GM21825 (cell line): Measurements from ENCODE around the gene ZNF280B.
"Not testable (repeated sequence)": the region's sequence is repeated elsewhere in the genome, so short reads cannot be mapped to it uniquely, and the experiment has no call there.

Experiments used
- ATAC-seq: cut with Tn5 transposase; IDR thresholded peaks from one replicate; pipeline ENCODE4 v1.9.1; 2021; ENCODE audit warnings: mild to moderate bottlenecking, moderate library complexity; ENCODE audit not compliant: unreplicated experiment

ZNF280B gene

DNA sequence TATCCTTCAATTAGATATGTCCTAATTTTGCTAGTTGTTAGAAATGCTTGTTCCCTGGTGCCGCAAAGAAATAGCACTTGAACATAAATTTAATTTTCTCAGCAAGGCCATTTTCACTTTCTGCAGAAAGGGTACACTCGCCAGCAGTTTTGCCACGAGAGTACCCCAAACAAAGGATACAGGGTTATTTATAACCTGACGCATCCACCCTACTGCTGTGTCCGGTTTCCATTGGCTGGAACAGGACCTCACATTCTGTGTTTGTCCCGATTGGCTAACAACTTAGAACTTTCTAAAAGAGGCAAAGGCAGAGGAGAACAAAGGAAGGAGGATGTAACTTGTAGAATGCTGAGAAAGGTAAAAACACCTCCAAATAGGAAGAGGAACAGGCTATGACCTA lies 1.4 kb upstream of the ZNF280B start:
- ATAC-seq = not testable (repeated sequence)

DNA sequence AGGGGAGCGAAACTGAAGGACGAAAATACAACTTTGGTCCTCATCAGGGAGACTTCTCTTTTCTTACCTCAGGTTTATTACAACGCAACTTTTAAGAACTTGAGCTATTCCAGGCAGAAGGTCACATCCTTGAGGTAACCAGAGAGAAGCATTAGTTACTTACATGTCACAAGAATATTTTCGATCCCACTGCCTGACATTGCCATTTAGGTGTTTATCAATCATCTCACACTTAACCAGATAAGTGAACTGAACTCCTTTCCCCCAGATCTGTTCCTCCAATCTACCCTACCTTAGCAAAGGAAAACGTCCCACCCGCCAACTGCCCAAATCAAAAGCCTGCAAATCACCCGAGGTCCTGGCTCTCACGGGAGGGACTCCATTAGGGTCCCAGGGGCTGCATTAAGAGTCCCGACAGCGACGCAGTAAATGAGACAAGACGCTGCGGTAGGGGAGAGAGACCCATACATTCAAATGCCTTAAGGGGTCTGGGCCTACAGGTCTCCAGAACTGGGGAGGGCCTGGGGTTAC lies 734 bp downstream of the ZNF280B start:
- ATAC-seq = no peak

DNA sequence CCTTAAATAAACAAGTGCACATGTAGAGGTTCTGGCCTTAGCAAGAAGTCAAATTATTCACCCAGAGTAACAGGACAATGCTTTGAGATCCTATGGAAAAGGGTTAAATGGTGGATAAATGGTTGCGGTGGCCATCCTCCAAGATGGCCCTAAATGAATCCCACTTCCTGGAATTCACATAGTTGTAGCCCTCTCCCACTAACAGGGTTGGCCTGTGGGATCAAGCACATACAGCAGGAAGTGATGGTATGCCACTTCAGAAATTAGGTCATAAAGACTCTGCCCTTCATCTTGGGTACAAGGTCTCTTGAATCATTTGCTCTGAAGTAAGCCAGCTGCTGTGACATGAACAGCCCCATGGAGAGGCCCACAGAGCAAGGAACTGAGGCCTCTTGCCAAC lies 1.8 kb downstream of the ZNF280B start:
- no peak for ATAC-seq

DNA sequence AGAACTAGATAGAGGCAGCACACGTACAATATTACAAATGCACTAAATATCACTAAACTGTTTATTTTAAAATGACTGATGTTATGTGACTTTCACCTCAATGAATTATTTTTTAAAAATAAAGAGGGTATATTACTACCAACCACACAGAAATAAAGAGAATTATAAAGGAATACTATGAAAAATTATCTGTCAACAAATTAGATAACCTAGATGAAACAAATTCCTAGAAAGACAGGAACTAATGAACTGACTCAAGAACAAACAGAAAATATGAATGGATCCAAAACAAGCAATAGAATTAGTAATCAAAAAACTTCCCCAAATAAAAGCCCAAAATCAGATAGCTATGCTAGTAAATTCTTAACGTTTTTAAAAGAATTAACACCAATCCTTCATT lies 10.3 kb downstream of the ZNF280B start:
- ATAC-seq = no peak

DNA sequence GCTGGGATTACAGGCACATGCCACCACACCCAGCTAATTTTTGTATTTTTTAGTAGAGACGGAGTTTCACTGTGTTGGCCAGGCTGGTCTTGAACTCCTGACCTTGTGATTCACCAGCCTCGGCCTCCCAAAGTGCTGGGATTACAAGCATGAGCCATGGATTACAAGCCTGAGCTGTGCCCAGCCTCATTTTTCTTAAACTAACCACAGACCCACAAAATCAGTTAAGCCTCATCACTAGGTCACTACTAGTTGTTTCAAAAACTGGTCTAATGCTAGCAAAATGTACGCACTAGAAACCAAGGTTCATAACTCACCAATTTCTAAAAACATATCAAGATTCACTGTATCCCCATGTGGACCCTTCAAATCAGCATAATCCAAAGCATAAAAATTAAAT lies 17.0 kb downstream of the ZNF280B start:
- not testable (repeated sequence) for ATAC-seq

DNA sequence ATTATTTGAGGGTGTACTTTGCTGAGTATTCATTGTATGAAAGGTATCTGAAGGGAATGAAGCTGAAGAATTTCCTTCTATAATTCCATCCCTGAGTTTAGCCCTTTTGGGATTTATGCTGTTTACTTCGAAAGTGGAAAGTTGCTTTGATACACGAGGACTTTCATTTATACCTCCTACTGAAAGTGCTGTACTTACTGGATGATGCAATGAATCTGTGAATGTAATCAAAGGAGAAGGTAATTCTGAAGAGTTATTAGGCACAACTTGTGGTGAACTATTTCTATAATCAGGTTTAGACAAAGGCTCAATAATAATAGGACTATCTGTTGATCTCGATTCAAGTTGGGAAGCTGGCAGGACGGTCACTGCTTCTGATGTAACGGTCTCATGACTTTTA lies 19.8 kb downstream of the ZNF280B start:
- ATAC-seq = no peak

DNA sequence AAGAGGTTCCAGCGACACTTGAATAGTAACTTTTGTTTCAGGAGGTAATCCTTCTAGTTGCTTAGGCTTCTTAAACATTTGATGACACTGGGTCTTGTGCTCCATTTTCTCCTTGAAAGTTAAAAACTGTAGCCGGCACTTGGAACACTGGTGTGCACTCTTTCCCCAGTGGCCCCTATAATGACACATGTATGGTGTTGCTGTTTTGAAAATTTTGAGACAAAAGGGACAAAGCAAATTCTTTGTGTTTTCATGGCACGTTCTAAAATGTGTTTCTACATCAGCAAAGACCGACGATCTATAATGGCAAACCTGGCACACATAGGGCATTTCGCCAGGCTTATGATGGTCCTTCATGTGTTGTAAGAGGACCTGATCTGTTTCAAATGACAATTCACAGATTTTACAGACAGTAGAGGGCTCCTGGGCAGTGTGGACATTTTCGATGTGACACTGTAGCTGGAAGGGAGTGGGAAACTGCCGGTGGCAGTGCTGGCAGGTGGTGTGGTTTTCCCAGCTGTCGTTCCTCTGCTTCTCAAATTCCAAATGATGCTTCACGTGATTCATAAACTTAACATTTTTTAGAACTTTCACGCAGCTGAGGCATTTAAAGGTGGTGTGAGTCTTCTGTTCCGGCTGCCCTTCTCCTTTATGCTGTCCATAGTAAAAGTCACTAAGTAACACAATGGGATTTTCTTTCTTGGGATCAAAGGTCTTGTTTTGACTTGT lies 20.5 kb downstream of the ZNF280B start:
- no peak for ATAC-seq

DNA sequence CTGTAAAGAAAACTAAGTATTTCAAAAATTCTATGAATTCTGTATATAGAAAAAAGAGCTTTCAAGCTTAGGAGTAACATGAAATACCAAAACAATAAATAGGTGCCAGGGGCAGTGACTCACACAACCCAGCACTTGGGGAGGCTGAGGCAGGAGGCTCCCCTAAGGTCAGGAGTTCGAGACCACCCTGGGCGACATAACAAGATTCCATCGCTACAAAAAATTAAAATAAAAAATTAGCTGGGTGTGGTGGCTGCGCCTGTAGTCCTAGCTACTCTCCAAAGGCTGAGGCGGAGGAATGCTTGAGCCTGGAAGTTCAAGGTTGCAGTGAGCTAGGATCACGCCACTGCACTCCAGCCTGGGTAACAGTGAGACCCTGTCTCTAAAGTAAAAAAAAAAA lies 21.5 kb downstream of the ZNF280B start:
- ATAC-seq = no peak

DNA sequence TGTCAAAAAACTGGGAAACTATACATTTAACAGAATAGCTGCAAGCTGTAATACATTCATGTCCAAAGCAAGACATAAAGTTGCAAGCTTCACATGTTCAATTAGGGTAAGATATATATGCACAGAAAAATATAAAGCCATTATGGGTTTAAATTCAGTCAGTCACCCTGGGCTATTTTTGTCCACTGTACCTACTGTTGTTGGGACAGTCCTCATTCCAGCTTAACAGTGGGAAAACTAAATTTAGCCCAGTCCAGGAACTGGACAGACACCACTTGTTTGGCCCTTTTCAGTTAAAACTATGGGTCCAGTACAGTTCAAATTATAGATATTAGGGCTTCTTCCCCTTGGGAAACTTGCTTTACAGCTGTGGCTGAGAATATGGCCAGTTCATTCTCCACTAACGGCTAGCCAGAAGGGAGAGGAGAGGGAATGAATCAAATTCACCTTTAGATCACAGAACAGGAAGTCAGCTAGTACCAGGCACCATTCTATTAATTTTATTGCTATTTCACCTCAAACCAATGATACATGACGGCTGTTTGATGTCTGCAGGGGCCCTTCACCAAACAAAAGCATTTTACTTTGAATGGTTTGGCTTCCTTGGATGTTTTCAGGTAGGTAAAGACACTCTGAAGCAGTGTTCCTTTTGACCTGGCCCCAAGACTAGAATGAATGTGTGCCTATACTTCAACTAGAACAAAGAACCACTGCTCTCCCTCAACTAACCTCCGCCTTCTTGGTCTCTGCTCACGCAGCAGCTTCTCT lies 22.2 kb downstream of the ZNF280B start:
- ATAC-seq = no peak

DNA sequence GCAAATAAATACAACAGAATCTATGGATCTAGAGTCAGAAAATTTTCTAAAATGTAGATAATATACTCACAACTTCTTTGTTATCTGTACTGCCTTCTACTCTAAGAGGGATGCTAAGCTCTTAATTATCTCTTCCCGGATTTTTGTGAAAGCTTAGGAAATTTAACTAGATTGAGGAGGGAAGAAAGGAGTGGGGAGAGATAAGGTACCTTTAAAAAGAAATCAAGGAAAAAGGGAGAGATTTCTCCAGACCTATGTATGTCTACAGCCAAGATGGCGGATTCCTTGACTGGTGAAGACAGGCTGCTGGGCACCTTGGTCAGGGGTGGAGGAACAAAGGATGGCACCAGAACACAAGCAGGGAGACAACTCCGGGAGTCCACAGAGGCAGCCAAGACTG lies 23.0 kb downstream of the ZNF280B start:
- no peak for ATAC-seq

DNA sequence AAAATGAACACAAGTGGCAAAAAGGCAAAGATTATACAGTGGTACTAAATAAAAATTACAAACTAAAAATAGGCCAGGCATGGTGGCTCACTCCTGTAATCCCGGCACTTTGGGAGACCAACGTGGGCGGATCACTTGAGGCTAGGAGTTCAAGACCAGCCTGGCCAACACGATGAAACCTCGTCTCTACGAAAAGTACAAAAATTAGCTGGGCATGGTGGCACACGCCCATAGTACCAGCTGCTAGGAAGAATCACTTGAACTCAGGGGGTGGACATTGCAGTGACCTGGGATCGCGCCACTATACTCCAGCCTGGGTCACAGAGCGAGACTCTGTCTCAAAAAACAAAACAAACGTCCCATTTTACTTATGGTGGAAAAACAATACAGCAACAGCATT lies 24.5 kb downstream of the ZNF280B start:
- ATAC-seq = no peak

DNA sequence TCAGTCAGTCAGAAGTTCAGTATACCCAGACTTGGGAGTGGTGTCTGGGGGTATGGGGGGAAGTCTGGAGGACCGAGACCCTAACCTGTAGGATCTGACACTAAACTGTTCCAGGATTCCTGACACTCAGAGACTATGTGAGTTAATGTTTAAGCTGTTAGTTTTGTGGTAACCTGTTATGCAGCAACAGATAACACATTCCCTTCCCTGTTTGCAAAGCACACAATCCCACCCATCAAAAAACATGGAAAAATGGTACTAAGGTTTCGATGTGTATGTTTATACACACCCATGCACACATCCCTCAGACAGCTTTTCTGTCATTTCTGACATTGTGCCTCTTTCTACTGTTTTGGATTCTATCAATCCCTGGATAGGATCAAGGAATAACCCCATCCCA lies 27.6 kb downstream of the ZNF280B start:
- no peak for ATAC-seq

DNA sequence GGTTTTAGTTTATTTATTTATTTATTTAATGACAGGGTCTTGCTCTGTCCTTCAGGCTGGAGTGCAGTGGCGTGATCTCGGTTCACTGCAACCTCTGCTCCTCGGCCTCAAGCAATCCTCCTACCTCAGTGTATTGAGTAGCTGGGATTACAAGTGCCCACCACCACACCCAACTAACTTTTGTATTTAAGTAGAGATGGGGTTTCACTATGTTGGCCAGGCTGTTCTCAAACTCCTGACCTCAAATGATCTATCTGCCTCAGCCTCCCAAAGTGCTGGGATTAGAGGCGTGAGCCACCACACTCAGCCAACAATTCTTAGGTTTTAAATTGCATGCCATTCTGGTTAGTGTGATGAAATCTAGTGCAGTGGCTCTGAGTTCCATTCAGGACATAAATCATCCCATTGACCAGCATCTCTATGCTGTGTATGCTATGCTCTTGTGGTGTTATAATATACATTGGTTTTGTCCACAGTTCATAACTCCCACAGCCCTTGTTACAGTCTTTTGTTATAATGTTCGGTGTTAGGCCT lies 28.5 kb downstream of the ZNF280B start:
- ATAC-seq = no peak

DNA sequence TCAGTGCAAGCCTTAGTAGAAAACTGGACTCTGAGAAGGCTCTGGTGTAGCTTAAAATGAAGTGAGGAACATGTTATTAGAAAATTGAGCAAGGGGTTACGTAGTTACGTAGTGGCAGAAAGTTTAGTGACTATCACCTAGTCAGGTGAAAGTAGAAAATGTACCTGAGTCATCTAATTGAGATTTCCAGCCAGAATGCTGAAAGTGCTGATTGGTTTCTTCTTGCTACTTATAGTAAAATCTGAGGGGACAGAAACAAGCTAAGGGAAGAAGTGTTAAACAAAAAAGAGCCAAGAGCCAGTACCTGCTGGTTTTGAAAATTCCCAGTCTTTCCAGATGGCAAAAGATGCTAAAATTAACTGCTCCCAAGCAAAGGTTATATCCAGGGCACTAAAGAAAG lies 29.4 kb downstream of the ZNF280B start:
- no peak for ATAC-seq

DNA sequence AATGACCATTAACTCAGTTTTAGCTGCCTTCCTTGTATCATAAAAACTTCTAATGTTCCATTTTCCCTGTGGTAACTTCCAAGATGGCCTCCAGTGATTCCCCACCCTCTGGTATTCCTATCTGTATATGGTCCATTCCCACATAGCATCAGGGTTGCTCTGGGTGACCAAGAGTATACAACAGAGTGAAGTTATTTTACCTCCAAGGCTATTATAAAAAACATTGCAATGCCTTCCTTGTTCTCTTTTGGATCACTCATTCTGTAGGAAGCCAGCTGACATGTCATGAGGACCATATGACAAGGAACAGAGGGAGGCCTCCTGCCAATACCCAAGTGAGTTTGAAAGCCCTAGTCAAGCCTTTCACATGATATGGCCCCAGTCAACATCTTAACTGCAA lies 30.1 kb downstream of the ZNF280B start:
- ATAC-seq = no peak

DNA sequence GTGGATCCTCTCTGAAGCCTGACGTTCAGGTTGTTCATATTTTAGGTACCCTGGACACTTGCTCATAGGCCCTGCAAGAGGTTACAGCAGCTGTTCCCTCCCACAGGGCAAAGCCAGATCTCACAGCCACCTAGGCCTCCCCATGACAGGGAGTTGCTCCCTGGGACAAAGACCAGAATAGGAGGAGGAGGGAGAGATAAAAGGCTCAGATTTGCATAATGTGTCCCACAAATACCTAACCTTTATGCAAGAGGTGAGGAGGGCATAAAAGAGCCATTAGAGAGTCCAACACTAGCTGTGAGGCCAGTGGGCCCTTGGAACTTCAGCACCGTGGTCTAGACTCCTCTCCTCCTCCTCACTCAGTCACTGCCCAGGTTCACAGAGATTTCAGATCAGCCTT lies 33.8 kb downstream of the ZNF280B start:
- ATAC-seq = no peak

DNA sequence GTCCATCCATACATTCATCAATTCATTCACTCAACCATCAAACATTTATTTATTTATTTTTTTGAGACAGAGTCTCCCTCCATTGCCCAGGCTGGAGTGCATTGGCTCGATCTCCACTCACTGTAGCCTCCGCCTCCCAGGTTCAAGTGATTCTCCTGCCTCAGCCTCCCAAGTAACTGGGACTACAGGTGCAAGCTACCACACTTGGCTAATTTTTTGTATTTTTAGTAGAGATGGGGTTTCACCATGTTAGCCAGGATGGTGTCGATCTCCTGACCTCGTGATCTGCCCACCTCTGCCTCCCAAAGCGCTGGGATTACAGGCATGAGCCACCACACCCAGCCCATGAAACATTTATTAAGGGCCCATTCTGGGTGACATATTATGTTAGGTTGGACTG lies 37.4 kb downstream of the ZNF280B start:
- ATAC-seq = not testable (repeated sequence)

DNA sequence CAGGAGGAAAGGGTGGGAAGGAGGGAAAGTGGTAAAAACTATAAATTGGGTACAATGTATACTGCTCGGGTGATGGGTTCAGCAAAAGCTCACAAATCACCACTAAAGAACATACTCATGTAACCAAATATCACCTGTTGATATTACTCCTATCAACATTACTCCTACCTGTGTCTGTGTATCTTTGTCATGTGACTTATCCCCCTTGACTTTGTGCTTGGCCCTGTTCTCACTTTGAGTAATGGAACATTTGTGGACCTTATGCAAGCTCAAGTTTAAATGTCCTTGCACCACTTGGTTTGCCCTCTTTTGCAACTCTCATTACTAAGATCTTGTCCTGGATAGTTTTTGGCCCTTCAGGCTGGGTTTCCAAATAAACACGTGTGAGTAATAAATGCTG lies 39.0 kb downstream of the ZNF280B start:
- ATAC-seq = no peak

DNA sequence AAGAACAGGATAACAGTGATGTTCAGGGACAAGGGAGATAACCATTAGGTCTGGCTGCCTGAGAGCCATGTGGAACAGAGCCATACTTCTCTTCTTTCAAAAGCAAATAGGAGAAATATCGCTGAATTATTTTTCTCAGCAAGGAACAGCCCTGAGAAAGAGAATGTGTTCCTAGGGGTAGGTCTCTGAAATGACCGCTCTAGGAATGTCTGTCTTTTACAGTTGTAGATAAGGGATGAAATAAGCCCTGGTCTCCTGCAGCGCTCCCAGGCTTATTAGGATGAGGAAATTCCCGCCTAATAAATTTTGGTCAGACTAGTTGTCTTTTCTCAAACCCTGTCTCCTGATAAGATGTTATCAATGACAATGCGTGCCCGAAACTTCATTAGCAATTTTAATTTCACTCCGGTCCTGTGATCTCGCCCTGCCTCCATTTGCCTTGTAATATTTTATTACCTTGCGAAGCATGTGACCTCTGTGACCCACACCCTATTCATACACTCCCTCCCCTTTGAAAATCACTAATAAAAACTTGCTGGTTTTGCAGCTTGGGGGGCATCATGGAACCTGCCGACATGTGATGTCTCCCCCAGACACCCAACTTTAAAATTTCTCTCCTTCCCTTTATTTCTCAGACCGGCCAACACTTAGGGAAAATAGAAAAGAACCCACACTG lies 39.6 kb downstream of the ZNF280B start:
- ATAC-seq = not testable (repeated sequence)

DNA sequence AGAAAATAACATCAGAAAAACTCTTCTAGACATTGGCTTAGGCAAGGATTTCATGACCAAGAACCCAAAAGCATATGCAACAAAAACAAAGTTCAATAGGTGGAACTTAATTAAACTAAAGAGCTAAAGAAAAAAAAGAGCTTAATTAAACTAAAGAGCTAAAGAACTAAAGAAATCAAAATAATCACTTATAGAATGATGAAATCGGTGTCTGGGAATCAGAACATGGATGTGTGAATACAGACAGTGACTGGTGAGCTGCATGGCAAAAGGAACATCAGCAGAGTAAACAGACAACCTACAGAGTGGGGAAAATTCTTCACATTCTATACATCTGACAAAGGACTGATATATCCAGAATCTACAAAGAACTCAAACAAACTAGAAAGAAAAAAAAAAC lies 41.4 kb downstream of the ZNF280B start:
- ATAC-seq = no peak

DNA sequence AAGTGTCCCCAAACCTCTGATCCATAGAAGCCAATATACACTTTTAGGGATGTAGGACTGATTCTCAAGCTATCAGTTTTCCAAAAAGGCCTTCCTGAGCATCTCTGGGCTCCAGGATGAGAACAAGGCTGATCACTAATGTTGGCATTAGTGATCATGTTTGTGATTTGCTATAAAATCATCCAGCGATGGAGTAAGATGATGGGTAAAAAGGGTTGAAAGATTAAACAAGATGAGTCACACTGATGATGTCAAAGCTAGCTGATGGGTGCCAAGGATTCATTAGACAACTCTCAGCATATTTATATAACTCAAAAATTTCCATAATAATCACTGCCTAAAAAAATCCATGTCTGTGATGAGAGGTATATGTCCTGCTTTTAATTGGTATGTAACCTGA lies 42.8 kb downstream of the ZNF280B start:
- ATAC-seq = no peak
